ENCODE measurements around the gene MAPKAPK2.

The MAPKAPK2 gene

GRCh38 chr1:206662396-206663092 lies 22.2 kb upstream of the MAPKAPK2 start:
- Histone ChIP-seq H2BK15ac (replicated peaks; ENCODE audit: low read depth) (no peak overlapping the region), H3K4me3 (ENCODE audit: low read length) (no peak overlapping the region), H3K79me2 (ENCODE audit: control insufficient read depth, insufficient read depth, low read length) (no peaks in the 10 kb centered on the region), H3K4me1 (ENCODE audit: control insufficient read depth, low read depth, low read length) (peaks cover 7% of the 10 kb centered on the region), H3K23ac (ENCODE audit: low read length) (no peak overlapping the region), H3K4me2 (ENCODE audit: low read length) (no peak overlapping the region), H3K79me1 (ENCODE audit: low read length) (no peaks in the 10 kb centered on the region), H2BK5ac (ENCODE audit: low read length) (no peak overlapping the region), H3K36me3 (ENCODE audit: control insufficient read depth, insufficient read depth, low read length) (no peaks in the 10 kb centered on the region), H3K18ac (ENCODE audit: low read length) (no peak overlapping the region), H4K8ac (ENCODE audit: low read depth, low read length) (no peak overlapping the region), H2AK5ac (ENCODE audit: low read length) (no peak overlapping the region), H3K56ac (ENCODE audit: low read length) (no peak overlapping the region), H4K5ac (ENCODE audit: low read length) (no peak overlapping the region), H3K9ac (ENCODE audit: low read length) (no peak overlapping the region), H3K27me3 (ENCODE audit: insufficient read depth, low read length, poor library complexity) (no peaks in the 10 kb centered on the region), H3K27ac (ENCODE audit: low read depth, low read length) (no peak overlapping the region), H2BK120ac (ENCODE audit: low read depth, low read length) (no peak overlapping the region), H3K4ac (ENCODE audit: low read depth, low read length) (no peak overlapping the region)
- WGBS (ENCODE audit: extremely low coverage, insufficient coverage, low lambda C conversion rate): 100% methylated on average over 1 of the region's 3 CpGs
- DNase-seq: no peak

GRCh38 chr1:206663362-206663761 lies 21.3 kb upstream of the MAPKAPK2 start:
- no peaks in the 10 kb centered on the region for H3K36me3 ChIP-seq (ENCODE audit: control insufficient read depth, insufficient read depth, low read length)
- H3K4me3 ChIP-seq (ENCODE audit: low read length): no peak overlapping the region
- H3K79me2 ChIP-seq (ENCODE audit: control insufficient read depth, insufficient read depth, low read length): no peaks in the 10 kb centered on the region
- no peak overlapping the region for H3K23ac ChIP-seq (ENCODE audit: low read length)
- peaks cover 9% of the 10 kb centered on the region for H3K4me1 ChIP-seq (ENCODE audit: control insufficient read depth, low read depth, low read length)
- H3K27ac ChIP-seq (ENCODE audit: low read depth, low read length): no peak overlapping the region
- no peak for DNase-seq
- no CpG with 5 or more reads among the region's 5 CpGs for WGBS (ENCODE audit: extremely low coverage, insufficient coverage, low lambda C conversion rate)
- H2BK15ac ChIP-seq (replicated peaks; ENCODE audit: low read depth): no peak overlapping the region
- H3K27me3 ChIP-seq (ENCODE audit: insufficient read depth, low read length, poor library complexity): no peaks in the 10 kb centered on the region
- no peak overlapping the region for H3K4ac ChIP-seq (ENCODE audit: low read depth, low read length)
- H3K18ac ChIP-seq (ENCODE audit: low read length): no peak overlapping the region
- H3K4me2 ChIP-seq (ENCODE audit: low read length): no peak overlapping the region
- H2BK120ac ChIP-seq (ENCODE audit: low read depth, low read length): no peak overlapping the region
- H3K79me1 ChIP-seq (ENCODE audit: low read length): no peaks in the 10 kb centered on the region
- no peak overlapping the region for H3K56ac ChIP-seq (ENCODE audit: low read length)
- H2BK5ac ChIP-seq (ENCODE audit: low read length): no peak overlapping the region
- no peak overlapping the region for H2AK5ac ChIP-seq (ENCODE audit: low read length)
- no peak overlapping the region for H3K9ac ChIP-seq (ENCODE audit: low read length)
- H4K5ac ChIP-seq (ENCODE audit: low read length): no peak overlapping the region
- H4K8ac ChIP-seq (ENCODE audit: low read depth, low read length): no peak overlapping the region

DNA sequence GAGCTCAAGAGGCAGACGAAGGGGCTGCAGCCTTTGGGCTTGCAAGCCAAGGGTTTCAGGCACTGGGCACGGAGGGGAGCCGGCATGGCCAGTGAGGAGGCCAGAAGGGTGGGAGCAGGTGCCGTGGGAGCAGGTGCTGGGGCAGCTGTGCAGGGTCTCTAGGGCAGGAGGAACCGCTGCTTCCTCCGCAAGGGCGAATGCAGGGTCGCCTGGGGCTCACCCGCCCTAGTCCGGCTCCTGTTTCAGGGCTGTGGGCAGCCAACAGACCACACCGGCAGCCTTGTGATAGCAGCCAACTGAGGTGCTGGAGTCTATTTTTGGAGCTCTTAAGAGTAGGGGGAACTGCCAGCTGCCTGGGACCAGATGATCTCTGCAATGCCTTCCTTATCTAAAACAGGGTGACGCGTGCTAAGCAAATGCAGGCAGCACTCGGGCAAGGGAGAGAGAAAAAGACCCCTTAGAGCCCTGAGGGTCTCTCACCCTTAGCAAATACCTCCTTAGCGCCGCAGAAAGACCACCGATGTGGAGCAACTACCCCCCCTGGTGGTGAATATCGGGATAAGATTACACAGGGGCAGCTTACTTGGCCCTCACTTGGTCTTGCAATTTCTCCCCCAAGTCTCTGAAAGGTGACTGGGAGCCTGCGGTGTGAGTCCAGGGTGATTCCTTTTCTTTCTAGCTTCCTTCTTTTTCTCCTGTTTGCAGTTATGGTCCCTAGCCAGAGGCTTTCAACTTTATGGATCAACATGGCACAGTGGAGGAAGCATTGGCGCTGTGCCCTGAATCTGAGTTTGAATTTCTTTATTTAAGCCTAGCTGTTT lies 20.7 kb upstream of the MAPKAPK2 start:
- no peak overlapping the region for H2BK5ac ChIP-seq (ENCODE audit: low read length)
- H3K4me1 ChIP-seq (ENCODE audit: control insufficient read depth, low read depth, low read length): peaks cover 13% of the 10 kb centered on the region
- H2BK15ac ChIP-seq (replicated peaks; ENCODE audit: low read depth): no peak overlapping the region
- no peak overlapping the region for H3K4me3 ChIP-seq (ENCODE audit: low read length)
- H2BK120ac ChIP-seq (ENCODE audit: low read depth, low read length): no peak overlapping the region
- peak overlapping the region; percentile 65 for H3K56ac ChIP-seq (ENCODE audit: low read length)
- H3K4me2 ChIP-seq (ENCODE audit: low read length): peak overlapping the region; percentile 21
- no peak overlapping the region for H2AK5ac ChIP-seq (ENCODE audit: low read length)
- no peak overlapping the region for H4K5ac ChIP-seq (ENCODE audit: low read length)
- H3K79me1 ChIP-seq (ENCODE audit: low read length): no peaks in the 10 kb centered on the region
- H3K9ac ChIP-seq (ENCODE audit: low read length): peak overlapping the region; percentile 16
- no peak overlapping the region for H3K4ac ChIP-seq (ENCODE audit: low read depth, low read length)
- no peak overlapping the region for H3K23ac ChIP-seq (ENCODE audit: low read length)
- no CpG with 5 or more reads among the region's 20 CpGs for whole genome bisulfite sequencing (ENCODE audit: extremely low coverage, insufficient coverage, low lambda C conversion rate)
- H3K36me3 ChIP-seq (ENCODE audit: control insufficient read depth, insufficient read depth, low read length): no peaks in the 10 kb centered on the region
- H3K79me2 ChIP-seq (ENCODE audit: control insufficient read depth, insufficient read depth, low read length): no peaks in the 10 kb centered on the region
- no peak overlapping the region for H3K27ac ChIP-seq (ENCODE audit: low read depth, low read length)
- no peak overlapping the region for H3K18ac ChIP-seq (ENCODE audit: low read length)
- peak; percentile 86 for DNase-seq
- no peak overlapping the region for H4K8ac ChIP-seq (ENCODE audit: low read depth, low read length)
- H3K27me3 ChIP-seq (ENCODE audit: insufficient read depth, low read length, poor library complexity): no peaks in the 10 kb centered on the region

DNA sequence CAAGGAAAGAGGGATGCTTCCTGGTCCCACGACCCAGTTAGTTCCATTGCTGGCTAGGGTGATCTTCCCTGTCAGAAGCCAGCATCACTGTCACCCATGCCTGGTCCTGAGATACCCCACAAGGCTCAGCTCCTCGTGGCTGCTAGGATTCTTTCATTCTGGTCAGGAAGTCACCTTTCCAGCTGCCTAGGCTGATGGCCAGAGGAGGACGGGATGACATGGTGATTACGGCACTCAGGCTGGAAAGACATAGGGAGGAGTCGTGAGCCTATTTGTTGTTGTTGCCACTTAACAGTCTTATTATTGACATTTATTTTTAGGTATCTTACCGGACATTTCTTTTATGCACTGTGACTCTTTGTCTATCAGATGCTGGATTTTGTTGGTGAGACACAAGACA lies 20.0 kb upstream of the MAPKAPK2 start:
- H3K4me1 ChIP-seq (ENCODE audit: control insufficient read depth, low read depth, low read length): peaks cover 9% of the 10 kb centered on the region
- H4K5ac ChIP-seq (ENCODE audit: low read length): no peak overlapping the region
- DNase-seq: no peak
- no peaks in the 10 kb centered on the region for H3K79me2 ChIP-seq (ENCODE audit: control insufficient read depth, insufficient read depth, low read length)
- no peaks in the 10 kb centered on the region for H3K79me1 ChIP-seq (ENCODE audit: low read length)
- no peak overlapping the region for H3K4me2 ChIP-seq (ENCODE audit: low read length)
- H2BK120ac ChIP-seq (ENCODE audit: low read depth, low read length): no peak overlapping the region
- H3K36me3 ChIP-seq (ENCODE audit: control insufficient read depth, insufficient read depth, low read length): no peaks in the 10 kb centered on the region
- no peak overlapping the region for H3K23ac ChIP-seq (ENCODE audit: low read length)
- WGBS (ENCODE audit: extremely low coverage, insufficient coverage, low lambda C conversion rate): no CpG with 5 or more reads among the region's 6 CpGs
- H4K8ac ChIP-seq (ENCODE audit: low read depth, low read length): no peak overlapping the region
- no peak overlapping the region for H3K4ac ChIP-seq (ENCODE audit: low read depth, low read length)
- no peak overlapping the region for H3K18ac ChIP-seq (ENCODE audit: low read length)
- H3K27me3 ChIP-seq (ENCODE audit: insufficient read depth, low read length, poor library complexity): no peaks in the 10 kb centered on the region
- no peak overlapping the region for H2AK5ac ChIP-seq (ENCODE audit: low read length)
- H2BK5ac ChIP-seq (ENCODE audit: low read length): no peak overlapping the region
- H3K9ac ChIP-seq (ENCODE audit: low read length): no peak overlapping the region
- H3K4me3 ChIP-seq (ENCODE audit: low read length): no peak overlapping the region
- no peak overlapping the region for H3K27ac ChIP-seq (ENCODE audit: low read depth, low read length)
- no peak overlapping the region for H2BK15ac ChIP-seq (replicated peaks; ENCODE audit: low read depth)
- H3K56ac ChIP-seq (ENCODE audit: low read length): no peak overlapping the region

DNA sequence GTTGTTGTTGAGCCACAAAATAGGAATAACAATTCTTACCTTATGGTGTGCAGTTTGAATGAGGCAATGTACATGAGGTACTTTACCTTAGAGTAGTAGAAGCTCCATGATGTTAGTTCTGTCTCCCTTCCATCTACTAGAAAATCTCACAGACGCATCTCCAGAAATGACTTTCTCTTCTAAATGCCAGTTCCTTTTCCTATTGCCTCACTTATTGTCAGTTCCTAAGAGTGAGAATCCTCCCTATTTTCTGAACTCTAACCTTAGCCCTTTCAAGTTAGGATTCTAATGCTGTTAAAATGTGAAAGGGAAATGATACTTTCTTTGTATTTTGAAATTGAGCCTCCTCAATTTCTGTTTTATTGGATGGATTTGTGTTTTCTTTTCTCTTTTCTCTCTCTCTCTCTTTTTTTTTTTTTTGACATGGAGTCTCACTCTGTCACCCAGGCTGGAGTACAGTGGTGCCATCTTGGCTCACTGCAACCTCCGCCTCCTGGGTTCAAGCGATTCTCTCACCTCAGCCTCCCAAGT lies 18.6 kb upstream of the MAPKAPK2 start:
- Histone ChIP-seq H3K9ac (ENCODE audit: low read length) (no peak overlapping the region), H4K8ac (ENCODE audit: low read depth, low read length) (no peak overlapping the region), H2BK15ac (replicated peaks; ENCODE audit: low read depth) (no peak overlapping the region), H3K56ac (ENCODE audit: low read length) (no peak overlapping the region), H4K5ac (ENCODE audit: low read length) (no peak overlapping the region), H3K4me1 (ENCODE audit: control insufficient read depth, low read depth, low read length) (peaks cover 9% of the 10 kb centered on the region), H3K4me2 (ENCODE audit: low read length) (no peak overlapping the region), H2BK120ac (ENCODE audit: low read depth, low read length) (no peak overlapping the region), H3K4me3 (ENCODE audit: low read length) (no peak overlapping the region), H3K79me1 (ENCODE audit: low read length) (no peaks in the 10 kb centered on the region), H2AK5ac (ENCODE audit: low read length) (no peak overlapping the region), H3K79me2 (ENCODE audit: control insufficient read depth, insufficient read depth, low read length) (no peaks in the 10 kb centered on the region), H3K18ac (ENCODE audit: low read length) (no peak overlapping the region), H3K27me3 (ENCODE audit: insufficient read depth, low read length, poor library complexity) (no peaks in the 10 kb centered on the region), H3K23ac (ENCODE audit: low read length) (no peak overlapping the region), H3K4ac (ENCODE audit: low read depth, low read length) (no peak overlapping the region), H2BK5ac (ENCODE audit: low read length) (no peak overlapping the region), H3K36me3 (ENCODE audit: control insufficient read depth, insufficient read depth, low read length) (no peaks in the 10 kb centered on the region), H3K27ac (ENCODE audit: low read depth, low read length) (no peak overlapping the region)
- DNase-seq: no peak
- WGBS (ENCODE audit: extremely low coverage, insufficient coverage, low lambda C conversion rate): no CpG with 5 or more reads among the region's 3 CpGs

Measured in mesendoderm (in vitro differentiated cells).